Measurements from ENCODE around the gene PRKAG3. TPM values are rescaled to one million over a fixed set of nuclear protein-coding genes. Genes with fewer than 3 reads are reported as not detected.

The PRKAG3 gene
- total and polyA plus RNA-seq, 2 experiments from 2014 or later, result 0.23 TPM; not detected in 1

- no peak overlapping the region for H3K27ac ChIP-seq
- TF ChIP-seq EZH2phosphoT487 (IDR thresholded peaks at IDR 0.05; ENCODE audit: low read depth, severe bottlenecking, unreplicated experiment) (no peak), CTCF (IDR thresholded peaks at IDR 0.05; ENCODE audit: poor library complexity) (no peak), EZH2 (IDR thresholded peaks at IDR 0.05; ENCODE audit: borderline replicate concordance) (no peak)
- H2AFZ ChIP-seq, result no peak overlapping the region
- H3K4me1 ChIP-seq (ENCODE audit: insufficient read depth), result no peaks in the 10 kb centered on the region
- no peak overlapping the region for H3K4me3 ChIP-seq
- no peaks in the 10 kb centered on the region for H3K9me2 ChIP-seq (replicated peaks; ENCODE audit: insufficient read depth)
- H3K9me3 ChIP-seq (ENCODE audit: low read depth), result no peaks in the 10 kb centered on the region
- 90% methylated on average over 2 of the region's 2 CpGs for WGBS (ENCODE audit: low lambda C conversion rate, missing lambda C conversion rate)
- DNase-seq (ENCODE audit: low spot score), result no peak
- no peak overlapping the region for H3K4me2 ChIP-seq
- H3K79me2 ChIP-seq, result no peaks in the 10 kb centered on the region
- peaks cover 9% of the 10 kb centered on the region for H3K27me3 ChIP-seq
- H3K36me3 ChIP-seq (replicated peaks; ENCODE audit: insufficient read depth, low read depth), result no peaks in the 10 kb centered on the region
- no peaks in the 10 kb centered on the region for H4K20me1 ChIP-seq (ENCODE audit: insufficient read depth, poor library complexity, severe bottlenecking)
Measured at GRCh38 chr2:218837495-218837894, 5.9 kb upstream of the PRKAG3 start.

- no peak for DNase-seq (ENCODE audit: low spot score)
- no peaks in the 10 kb centered on the region for H3K36me3 ChIP-seq (replicated peaks; ENCODE audit: insufficient read depth, low read depth)
- 58% methylated on average over 4 of the region's 4 CpGs for WGBS (ENCODE audit: low lambda C conversion rate, missing lambda C conversion rate)
- H3K27ac ChIP-seq, result no peak overlapping the region
- no peaks in the 10 kb centered on the region for H3K4me1 ChIP-seq (ENCODE audit: insufficient read depth)
- no peak overlapping the region for H2AFZ ChIP-seq
- H4K20me1 ChIP-seq (ENCODE audit: insufficient read depth, poor library complexity, severe bottlenecking), result no peaks in the 10 kb centered on the region
- TF ChIP-seq EZH2phosphoT487 (IDR thresholded peaks at IDR 0.05; ENCODE audit: low read depth, severe bottlenecking, unreplicated experiment) (no peak), EZH2 (IDR thresholded peaks at IDR 0.05; ENCODE audit: borderline replicate concordance) (no peak), CTCF (IDR thresholded peaks at IDR 0.05; ENCODE audit: poor library complexity) (no peak)
- H3K9me2 ChIP-seq (replicated peaks; ENCODE audit: insufficient read depth), result no peaks in the 10 kb centered on the region
- H3K79me2 ChIP-seq, result no peaks in the 10 kb centered on the region
- no peaks in the 10 kb centered on the region for H3K9me3 ChIP-seq (ENCODE audit: low read depth)
- H3K4me3 ChIP-seq, result no peak overlapping the region
- peaks cover 9% of the 10 kb centered on the region for H3K27me3 ChIP-seq
- no peak overlapping the region for H3K4me2 ChIP-seq
Measured at GRCh38 chr2:218834685-218835084, 3.1 kb upstream of the PRKAG3 start.

DNA sequence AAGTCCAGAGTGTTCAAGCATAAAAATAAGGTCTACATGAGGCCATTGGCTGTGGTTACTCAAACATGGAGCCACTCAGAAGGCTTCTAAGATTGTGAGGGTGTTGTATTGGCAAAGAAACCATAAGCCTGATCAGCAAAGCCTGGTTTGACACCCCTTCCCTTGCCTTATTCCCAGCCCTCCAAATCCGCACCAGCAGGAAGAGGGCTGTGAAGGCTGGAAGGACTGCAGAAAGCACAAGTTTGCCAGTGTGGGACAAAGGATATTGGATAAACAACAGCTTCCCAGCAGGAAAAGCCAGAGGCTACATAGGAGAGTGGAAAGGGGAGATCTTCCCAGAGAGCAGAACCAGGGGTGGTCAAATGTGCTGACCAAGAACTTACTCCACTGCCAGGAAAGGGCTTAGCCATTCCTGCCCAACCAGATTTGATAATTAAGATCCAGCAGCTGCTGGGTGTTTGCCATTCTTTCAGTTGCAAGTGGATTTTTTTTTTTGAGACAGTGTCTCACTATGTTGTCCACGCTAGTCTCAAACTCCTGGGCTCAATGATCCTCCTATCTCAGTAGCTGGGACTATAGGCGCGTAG, 1.5 kb upstream of the PRKAG3 start:
- Histone ChIP-seq H4K20me1 (ENCODE audit: insufficient read depth, poor library complexity, severe bottlenecking) (no peaks in the 10 kb centered on the region), H3K27ac (no peak overlapping the region), H3K4me3 (no peak overlapping the region), H2AFZ (no peak overlapping the region), H3K4me2 (no peak overlapping the region), H3K36me3 (replicated peaks; ENCODE audit: insufficient read depth, low read depth) (no peaks in the 10 kb centered on the region), H3K79me2 (no peaks in the 10 kb centered on the region), H3K4me1 (ENCODE audit: insufficient read depth) (no peaks in the 10 kb centered on the region), H3K9me3 (ENCODE audit: low read depth) (no peaks in the 10 kb centered on the region), H3K27me3 (peaks cover 9% of the 10 kb centered on the region), H3K9me2 (replicated peaks; ENCODE audit: insufficient read depth) (no peaks in the 10 kb centered on the region)
- WGBS (ENCODE audit: low lambda C conversion rate, missing lambda C conversion rate), result 76% methylated on average over 4 of the region's 4 CpGs
- no peak for DNase-seq (ENCODE audit: low spot score)
- TF ChIP-seq CTCF (IDR thresholded peaks at IDR 0.05; ENCODE audit: poor library complexity) (no peak), EZH2 (IDR thresholded peaks at IDR 0.05; ENCODE audit: borderline replicate concordance) (no peak), EZH2phosphoT487 (IDR thresholded peaks at IDR 0.05; ENCODE audit: low read depth, severe bottlenecking, unreplicated experiment) (no peak)
